RWPE1 (cell line): ENCODE measurements around the gene GREB1.

ENCODE experiments used
- CTCF ChIA-PET: fragments of 350-600 bp; sonication (Branson Sonifier 250); formaldehyde crosslinking; extraction: SDS; loops from one replicate; lab custom pipeline; 2021; lab: Yijun Ruan, JAX
- POLR2A ChIA-PET: fragments of 400-600 bp; formaldehyde crosslinking; extraction: SDS; loops from one replicate; lab custom pipeline; 2020; ENCODE audit warnings: antibody characterized with exemption; ENCODE audit not compliant: low non-redundant PET; lab: Yijun Ruan, JAX
- DNase-seq: peaks from one replicate; pipeline ENCODE4 v3.0.0; 2012; ENCODE audit warnings: low spot score
- H3K27ac ChIP-seq: fragments of 450-650 bp; 2 replicates; pipeline ENCODE4 v1.5.1; 2017
- CTCF ChIP-seq: fragments of 450-650 bp; conservative IDR thresholded peaks from 2 replicates; pipeline ENCODE4 v1.5.1; 2017; ENCODE audit warnings: low read depth, mild to moderate bottlenecking

GREB1 gene

GRCh38 chr2:11663427-11663826 is 129.6 kb downstream of the GREB1 start:
- no peak overlapping the region for H3K27ac ChIP-seq
- TF ChIP-seq CTCF = no peak
- CTCF ChIA-PET = no interaction called here
- POLR2A ChIA-PET = no interaction called here
- DNase-seq = no peak

- CTCF ChIA-PET = no interaction called here
- TF ChIP-seq CTCF = no peak
- DNase-seq = no peak
- no peak overlapping the region for H3K27ac ChIP-seq
- POLR2A ChIA-PET = no interaction called here
Measured at GRCh38 chr2:11665028-11665427, 131.2 kb downstream of the GREB1 start.

- TF ChIP-seq CTCF = no peak
- POLR2A ChIA-PET = no interaction called here
- DNase-seq = no peak
- no peak overlapping the region for H3K27ac ChIP-seq
- CTCF ChIA-PET = interaction anchor here (0.6 kb wide), 2 partner anchors 200 to 1341 kb away, joined by 3 read pairs; no protein-coding TSS in a partner anchor
Measured at GRCh38 chr2:11665510-11666362, 131.9 kb downstream of the GREB1 start.

- POLR2A ChIA-PET = no interaction called here
- no peak for TF ChIP-seq CTCF
- H3K27ac ChIP-seq = no peak overlapping the region
- CTCF ChIA-PET = interaction anchor here (0.5 to 1.1 kb wide), 2 partner anchors 9 to 834 kb away, joined by 3 to 6 read pairs; no protein-coding TSS in a partner anchor
- no peak for DNase-seq
Measured at GRCh38 chr2:11667194-11667593, 133.3 kb downstream of the GREB1 start.

GRCh38 chr2:11667866-11668637 is 134.2 kb downstream of the GREB1 start:
- ChIA-PET POLR2A (no interaction called here), CTCF (no interaction called here)
- DNase-seq = no peak
- TF ChIP-seq CTCF = no peak
- H3K27ac ChIP-seq = no peak overlapping the region
